CD4-positive, alpha-beta T cell (primary cell): ENCODE results near the gene ZNF385B. TPM values are rescaled to one million over a fixed set of nuclear protein-coding genes. Genes with fewer than 3 reads are reported as not detected.

Experiments used
- ATAC-seq: fragments of 200-7000 bp; cut with Tn5 transposase; one replicate; pipeline ENCODE4 v1.10.0; 2022; ENCODE audit warnings: mild to moderate bottlenecking; ENCODE audit not compliant: poor library complexity
- CTCF ChIA-PET: fragments of 350-600 bp; sonication (Branson Sonifier 250); formaldehyde crosslinking; loops from one replicate; lab custom pipeline; 2021; ENCODE audit warnings: antibody characterized with exemption, inconsistent platforms; lab: Charles Lee
- POLR2A ChIA-PET: fragments of 350-600 bp; sonication (Branson Sonifier 250); formaldehyde crosslinking; loops from one replicate; lab custom pipeline; 2021; ENCODE audit warnings: antibody characterized with exemption, inconsistent platforms; lab: Charles Lee
- DNase-seq, 14 experiments: peaks; one replicate each; pipeline ENCODE4 v3.0.0-alpha.2; 2013 to 2020; ENCODE audit warnings: mixed read lengths in 2 of 14
- H3K27ac ChIP-seq, 2 donors: one replicate each; pipeline versions ENCODE4 v1.5.1 to v1.7.0; 2013; ENCODE audit warnings: low read length in 2 of 2, low read depth in 1 of 2, mild to moderate bottlenecking in 1 of 2
- H3K27me3 ChIP-seq, 2 experiments: 1 replicate in 1 of 2; 2 replicates in 1 of 2; pipeline versions ENCODE4 v1.6.1 to v1.7.0; 2013; ENCODE audit warnings: low read length in 2 of 2, control low read depth in 1 of 2, mild to moderate bottlenecking in 1 of 2, moderate library complexity in 1 of 2; ENCODE audit not compliant: insufficient read depth in 2 of 2, control insufficient read depth in 1 of 2
- H3K36me3 ChIP-seq: one replicate; pipeline ENCODE4 v1.6.1; 2013; ENCODE audit warnings: low read length, control low read depth; ENCODE audit not compliant: insufficient read depth
- H3K4me1 ChIP-seq: one replicate; pipeline ENCODE4 v1.6.1; 2013; ENCODE audit warnings: low read length, control low read depth; ENCODE audit not compliant: insufficient read depth
- H3K4me3 ChIP-seq: one replicate; pipeline ENCODE4 v1.5.1; 2013; ENCODE audit warnings: mild to moderate bottlenecking, low read length, moderate library complexity
- H3K9me3 ChIP-seq, 2 experiments: 1 replicate in 1 of 2; 2 replicates in 1 of 2; pipeline versions ENCODE4 v1.6.1 to v1.7.0; 2013; ENCODE audit warnings: low read length in 2 of 2, mild to moderate bottlenecking in 2 of 2, control low read depth in 1 of 2, moderate library complexity in 1 of 2; ENCODE audit not compliant: control insufficient read depth in 1 of 2, insufficient read depth in 1 of 2
- H3K27ac Mint-ChIP-seq: one replicate; pipeline ENCODE4 v1.8.0; 2020; ENCODE audit warnings: mixed read lengths
- H3K27me3 Mint-ChIP-seq: one replicate; pipeline ENCODE4 v1.8.0; 2021; ENCODE audit warnings: mixed read lengths
- H3K36me3 Mint-ChIP-seq: one replicate; pipeline ENCODE4 v1.8.0; 2021; ENCODE audit warnings: low read depth, mixed read lengths
- H3K4me1 Mint-ChIP-seq: one replicate; pipeline ENCODE4 v1.8.0; 2021; ENCODE audit warnings: low read depth, mixed read lengths
- H3K4me3 Mint-ChIP-seq: one replicate; pipeline ENCODE4 v1.8.0; 2020; ENCODE audit warnings: mild to moderate bottlenecking, mixed read lengths
- H3K9me3 Mint-ChIP-seq: one replicate; pipeline ENCODE4 v1.8.0; 2020; ENCODE audit warnings: mixed read lengths
- CTCF ChIP-seq: fragments of 200-600 bp; IDR thresholded peaks from one replicate; pipeline ENCODE4 v1.8.0; 2022; ENCODE audit warnings: antibody characterized with exemption, mild to moderate bottlenecking
- intact Hi-C, 2 experiments: fragments of 100-400 bp; cut with DNase I in 1 of 2; cut with micrococcal nuclease in 1 of 2; formaldehyde crosslinking; loops; one replicate each; pipeline versions ENCODE4 v1.15.1 to v1.9.0; 2023 to 2025; cut with DNase I, micrococcal nuclease
- total RNA-seq, 174 experiments: library from RNA in 2 of 174; stranded (reverse) in 2 of 174; gene quantifications; one replicate each; pipeline ENCODE4 v1.2.3 and lab custom pipeline; 2021 to 2026

Gene ZNF385B
- total RNA-seq, 2 experiments from 2014 or later, result not detected

- ATAC-seq (no peak), DNase-seq (no peak)
- Mint-ChIP-seq H3K27me3 (no peaks in the 10 kb centered on the region), H3K27ac (no peak overlapping the region), H3K4me1 (no peaks in the 10 kb centered on the region), H3K36me3 (no peaks in the 10 kb centered on the region), H3K9me3 (no peaks in the 10 kb centered on the region), H3K4me3 (no peak overlapping the region)
- CTCF ChIA-PET, result no interaction called here
- Histone ChIP-seq H3K27ac (no peak overlapping the region), H3K27me3 (no peaks in the 10 kb centered on the region), H3K36me3 (no peaks in the 10 kb centered on the region), H3K4me1 (no peaks in the 10 kb centered on the region), H3K9me3 (no peaks in the 10 kb centered on the region), H3K4me3 (no peak overlapping the region)
- no peak for TF ChIP-seq CTCF
- POLR2A ChIA-PET, result no interaction called here
- intact Hi-C loops, result no loop called here
Measured at GRCh38 chr2:179565807-179566206, 295.6 kb downstream of the ZNF385B start.

GRCh38 chr2:179562330-179562885 is 299.0 kb downstream of the ZNF385B start:
- no peak overlapping the region for H3K4me3 ChIP-seq
- no peak for TF ChIP-seq CTCF
- no peaks in the 10 kb centered on the region for H3K27me3 ChIP-seq
- ChIA-PET POLR2A (no interaction called here), CTCF (no interaction called here)
- H3K9me3 ChIP-seq, result no peaks in the 10 kb centered on the region
- DNase-seq (no peak), ATAC-seq (no peak)
- H3K4me1 ChIP-seq, result no peaks in the 10 kb centered on the region
- no peaks in the 10 kb centered on the region for H3K36me3 ChIP-seq
- Mint-ChIP-seq H3K4me3 (no peak overlapping the region), H3K27me3 (peaks cover 4% of the 10 kb centered on the region), H3K36me3 (no peaks in the 10 kb centered on the region), H3K4me1 (no peaks in the 10 kb centered on the region), H3K27ac (no peak overlapping the region), H3K9me3 (no peaks in the 10 kb centered on the region)
- H3K27ac ChIP-seq, result no peak overlapping the region
- intact Hi-C loops, result no loop called here

GRCh38 chr2:179561702-179562101 is 299.7 kb downstream of the ZNF385B start:
- no peaks in the 10 kb centered on the region for H3K9me3 ChIP-seq
- H3K27ac Mint-ChIP-seq, result no peak overlapping the region
- POLR2A ChIA-PET, result no interaction called here
- no peak for ATAC-seq
- no peak for DNase-seq
- no peaks in the 10 kb centered on the region for H3K4me1 Mint-ChIP-seq
- H3K4me3 Mint-ChIP-seq, result no peak overlapping the region
- intact Hi-C loops, result no loop called here
- no peaks in the 10 kb centered on the region for H3K36me3 ChIP-seq
- no peaks in the 10 kb centered on the region for H3K36me3 Mint-ChIP-seq
- H3K27ac ChIP-seq, result no peak overlapping the region
- H3K4me3 ChIP-seq, result no peak overlapping the region
- H3K4me1 ChIP-seq, result no peaks in the 10 kb centered on the region
- H3K27me3 ChIP-seq, result no peaks in the 10 kb centered on the region
- H3K9me3 Mint-ChIP-seq, result no peaks in the 10 kb centered on the region
- no peak for TF ChIP-seq CTCF
- H3K27me3 Mint-ChIP-seq, result peaks cover 4% of the 10 kb centered on the region
- CTCF ChIA-PET, result no interaction called here
